ENCODE data around the gene NCAPD3.
"Not testable (repeated sequence)": the region's sequence is repeated elsewhere in the genome, so short reads cannot be mapped to it uniquely, and the experiment has no call there.

The NCAPD3 gene

GRCh38 chr11:134131628-134132244 lies 92.0 kb downstream of the NCAPD3 start:
- DNase-seq (ENCODE audit: low spot score): no peak

GRCh38 chr11:134126217-134126822 lies 97.4 kb downstream of the NCAPD3 start:
- DNase-seq (ENCODE audit: low spot score): no peak

GRCh38 chr11:134125507-134125906 lies 98.3 kb downstream of the NCAPD3 start:
- DNase-seq (ENCODE audit: low spot score): no peak

GRCh38 chr11:134124660-134125451 lies 98.9 kb downstream of the NCAPD3 start:
- no peak for DNase-seq (ENCODE audit: low spot score)

- no peak for DNase-seq (ENCODE audit: low spot score)
Measured at GRCh38 chr11:134120921-134121526, 102.7 kb downstream of the NCAPD3 start.

- no peak for DNase-seq (ENCODE audit: low spot score)
Measured at GRCh38 chr11:134120143-134120850, 103.5 kb downstream of the NCAPD3 start.

- no peak for DNase-seq (ENCODE audit: low spot score)
Measured at GRCh38 chr11:134119094-134119493, 104.7 kb downstream of the NCAPD3 start.

GRCh38 chr11:134118006-134118405 lies 105.8 kb downstream of the NCAPD3 start:
- no peak for DNase-seq (ENCODE audit: low spot score)

GRCh38 chr11:134116210-134116609 lies 107.6 kb downstream of the NCAPD3 start:
- no peak for DNase-seq (ENCODE audit: low spot score)

- DNase-seq (ENCODE audit: low spot score): not testable (repeated sequence)
Measured at GRCh38 chr11:134113787-134114186, 110.0 kb downstream of the NCAPD3 start.

GRCh38 chr11:134110252-134110815 lies 113.4 kb downstream of the NCAPD3 start:
- no peak for DNase-seq (ENCODE audit: low spot score)

Measured in CD4-positive, alpha-beta T cell treated with Interleukin-15 for 4 hours (primary cell).